NCI-H146 (cell line): ENCODE measurements around the gene RAB3GAP2.
"Not testable (repeated sequence)": the region's sequence is repeated elsewhere in the genome, so short reads cannot be mapped to it uniquely, and the experiment has no call there.

Experiments
- DNase-seq: peaks from one replicate; lab custom pipeline; 2025; lab: John Stamatoyannopoulos, UW

The RAB3GAP2 gene

GRCh38 chr1:220139966-220140365 is 132.3 kb downstream of the RAB3GAP2 start:
- no peak for DNase-seq

GRCh38 chr1:220137019-220137786 is 135.1 kb downstream of the RAB3GAP2 start:
- DNase-seq = no peak

GRCh38 chr1:220135755-220136154 is 136.5 kb downstream of the RAB3GAP2 start:
- no peak for DNase-seq

- no peak for DNase-seq
Measured at GRCh38 chr1:220129479-220130210, 142.6 kb downstream of the RAB3GAP2 start.

GRCh38 chr1:220127076-220127475 is 145.2 kb downstream of the RAB3GAP2 start:
- no peak for DNase-seq

GRCh38 chr1:220124542-220124941 is 147.7 kb downstream of the RAB3GAP2 start:
- DNase-seq = no peak

GRCh38 chr1:220123889-220124288 is 148.4 kb downstream of the RAB3GAP2 start:
- no peak for DNase-seq

- no peak for DNase-seq
Measured at GRCh38 chr1:220123066-220123465, 149.2 kb downstream of the RAB3GAP2 start.

- DNase-seq = no peak
Measured at GRCh38 chr1:220121791-220122530, 150.3 kb downstream of the RAB3GAP2 start.

- DNase-seq = no peak
Measured at GRCh38 chr1:220119043-220119512, 153.2 kb downstream of the RAB3GAP2 start.

- peak; percentile 13 for DNase-seq
Measured at GRCh38 chr1:220113136-220113695, 159.0 kb downstream of the RAB3GAP2 start.

GRCh38 chr1:220112600-220112999 is 159.7 kb downstream of the RAB3GAP2 start:
- not testable (repeated sequence) for DNase-seq

- not testable (repeated sequence) for DNase-seq
Measured at GRCh38 chr1:220110473-220110872, 161.8 kb downstream of the RAB3GAP2 start.

GRCh38 chr1:220099826-220100225 is 172.4 kb downstream of the RAB3GAP2 start:
- DNase-seq = no peak
